SK-N-SH treated with all-trans-retinoic acid at 6 μM for 48 hours (cell line): ENCODE data around the gene CACNA1C.

Experiments
- ATAC-seq: fragments of 200-7000 bp; cut with Tn5 transposase; 3 replicates; pipeline ENCODE4 v1.9.1; 2020; ENCODE audit warnings: mild to moderate bottlenecking, moderate library complexity
- ARNTL ChIP-seq: fragments of 450-650 bp; formaldehyde crosslinking; IDR thresholded peaks from 2 replicates; pipeline ENCODE4 v1.5.0; 2020; ENCODE audit warnings: low read depth, mild to moderate bottlenecking, moderate library complexity, borderline replicate concordance
- BACH2 ChIP-seq: fragments of 250-450 bp; sonication (Bioruptor Pico); IDR thresholded peaks from 2 replicates; pipeline ENCODE4 v1.9.0; 2021; ENCODE audit warnings: mild to moderate bottlenecking, borderline replicate concordance
- CREB5 ChIP-seq: fragments of 250-450 bp; sonication (Bioruptor Pico); IDR thresholded peaks from 2 replicates; pipeline ENCODE4 v1.5.1; 2020; ENCODE audit warnings: low read depth, mild to moderate bottlenecking, moderate library complexity
- CSDC2 ChIP-seq: fragments of 250-450 bp; sonication (Bioruptor Pico); IDR thresholded peaks from 2 replicates; pipeline ENCODE4 v1.5.0; 2020; ENCODE audit warnings: mild to moderate bottlenecking, moderate library complexity
- ESRRG ChIP-seq: fragments of 250-450 bp; sonication (Bioruptor Pico); IDR thresholded peaks from 2 replicates; pipeline ENCODE4 v1.6.1; 2021; ENCODE audit warnings: mild to moderate bottlenecking
- GLIS3 ChIP-seq: fragments of 250-450 bp; sonication (Bioruptor Pico); IDR thresholded peaks from 2 replicates; pipeline ENCODE4 v1.5.0; 2020; ENCODE audit warnings: mild to moderate bottlenecking, moderate library complexity
- ISL1 ChIP-seq: fragments of 250-450 bp; sonication (Bioruptor Pico); IDR thresholded peaks from 2 replicates; pipeline ENCODE4 v2.1.2; 2022; ENCODE audit warnings: mild to moderate bottlenecking, moderate library complexity
- OSR1 ChIP-seq: fragments of 250-450 bp; sonication (Bioruptor Pico); IDR thresholded peaks from 2 replicates; pipeline ENCODE4 v1.8.0; 2022; ENCODE audit warnings: moderate library complexity, mild to moderate bottlenecking, inconsistent platforms
- PATZ1 ChIP-seq: fragments of 250-450 bp; sonication (Bioruptor Pico); IDR thresholded peaks from 2 replicates; pipeline ENCODE4 v1.8.0; 2020; ENCODE audit warnings: mild to moderate bottlenecking, moderate library complexity, borderline replicate concordance
- POU6F1 ChIP-seq: fragments of 250-450 bp; sonication (Bioruptor Pico); IDR thresholded peaks from 2 replicates; pipeline ENCODE4 v1.8.0; 2021; ENCODE audit warnings: low read depth, mild to moderate bottlenecking, moderate library complexity, borderline replicate concordance
- SNAI2 ChIP-seq: fragments of 250-450 bp; sonication (Bioruptor Pico); IDR thresholded peaks from 2 replicates; pipeline ENCODE4 v1.5.0; 2020; ENCODE audit warnings: mild to moderate bottlenecking, moderate library complexity
- TCF4 ChIP-seq: fragments of 250-450 bp; sonication (Bioruptor Pico); IDR thresholded peaks from 2 replicates; pipeline ENCODE4 v1.8.0; 2021; ENCODE audit warnings: mild to moderate bottlenecking, moderate library complexity, borderline replicate concordance
- TOX ChIP-seq: fragments of 250-450 bp; sonication (Bioruptor Pico); IDR thresholded peaks from 2 replicates; pipeline ENCODE4 v1.8.0; 2021; ENCODE audit warnings: mild to moderate bottlenecking, moderate library complexity, borderline replicate concordance
- TSHZ2 ChIP-seq: fragments of 250-450 bp; sonication (Bioruptor Pico); IDR thresholded peaks from 2 replicates; pipeline ENCODE4 v1.5.0; 2020; ENCODE audit warnings: mild to moderate bottlenecking, moderate library complexity
- ZFP3 ChIP-seq: fragments of 250-450 bp; sonication (Bioruptor Pico); IDR thresholded peaks from 2 replicates; pipeline ENCODE4 v1.5.0; 2020; ENCODE audit warnings: mild to moderate bottlenecking, moderate library complexity
- ZFP30 ChIP-seq: fragments of 450-650 bp; formaldehyde crosslinking; IDR thresholded peaks from 2 replicates; pipeline ENCODE4 v1.5.0; 2022; ENCODE audit warnings: mild to moderate bottlenecking, moderate library complexity
- ZNF565 ChIP-seq: fragments of 450-650 bp; formaldehyde crosslinking; conservative IDR thresholded peaks from 2 replicates; pipeline ENCODE4 v1.5.0; 2020; ENCODE audit warnings: low read depth, mild to moderate bottlenecking, moderate library complexity
- ZNF70 ChIP-seq: fragments of 450-650 bp; formaldehyde crosslinking; IDR thresholded peaks from 2 replicates; pipeline ENCODE4 v1.5.0; 2020; ENCODE audit warnings: mild to moderate bottlenecking, moderate library complexity
- ZNF8 ChIP-seq: fragments of 450-650 bp; formaldehyde crosslinking; IDR thresholded peaks from 2 replicates; pipeline ENCODE4 v1.5.0; 2020; ENCODE audit warnings: mild to moderate bottlenecking, moderate library complexity

Gene CACNA1C

GRCh38 chr12:2147335-2147734 lies 94.5 kb downstream of the CACNA1C start:
- TF ChIP-seq CREB5 (CRISPR knock-in tag): no peak
- no peak for TF ChIP-seq ISL1 (CRISPR knock-in tag)
- no peak for TF ChIP-seq ZNF8
- no peak for TF ChIP-seq ZNF70
- TF ChIP-seq TSHZ2 (CRISPR knock-in tag): no peak
- no peak for TF ChIP-seq ZNF565
- TF ChIP-seq CSDC2: no peak
- no peak for TF ChIP-seq ZFP30 (CRISPR knock-in tag)
- TF ChIP-seq, all 23 proteins: peak for 0
- no peak for ATAC-seq

- ATAC-seq: no peak
- TF ChIP-seq TSHZ2 (CRISPR knock-in tag): no peak
- no peak for TF ChIP-seq BACH2
- TF ChIP-seq ESRRG (CRISPR knock-in tag): no peak
Observed at GRCh38 chr12:2149091-2149490, 96.3 kb downstream of the CACNA1C start.

- TF ChIP-seq ISL1 (CRISPR knock-in tag) (no peak), TSHZ2 (CRISPR knock-in tag) (no peak), ARNTL (CRISPR knock-in tag) (no peak), SNAI2 (CRISPR knock-in tag) (no peak), GLIS3 (CRISPR knock-in tag) (no peak), ESRRG (CRISPR knock-in tag) (no peak), ZFP3 (CRISPR knock-in tag) (no peak), POU6F1 (CRISPR knock-in tag) (no peak), TCF4 (CRISPR knock-in tag) (no peak), PATZ1 (no peak), OSR1 (CRISPR knock-in tag) (no peak), TOX (no peak)
Observed at GRCh38 chr12:2150833-2151232, 98.0 kb downstream of the CACNA1C start.

More at GRCh38 chr12:2150833-2151232, 98.0 kb downstream of the CACNA1C start:
- no peak for ATAC-seq
